Brain microvascular endothelial cell (primary cell): Measurements from ENCODE around the gene LRRC36.

Experiments
- DNase-seq: peaks from one replicate; pipeline ENCODE4 v3.0.0-alpha.2; 2020
- H3K27ac ChIP-seq: fragments of 250-450 bp; sonication (Bioruptor Pico); 2 replicates; pipeline ENCODE4 v1.5.1; 2020; ENCODE audit warnings: mild to moderate bottlenecking, moderate library complexity
- H3K27me3 ChIP-seq: fragments of 250-450 bp; sonication (Bioruptor Pico); replicated peaks from 2 replicates; pipeline ENCODE4 v1.5.1; 2020; ENCODE audit warnings: mild to moderate bottlenecking
- H3K36me3 ChIP-seq: fragments of 250-450 bp; sonication (Bioruptor Pico); replicated peaks from 2 replicates; pipeline ENCODE4 v1.5.1; 2020; ENCODE audit warnings: mild to moderate bottlenecking
- H3K4me3 ChIP-seq: 2 replicates; pipeline ENCODE4 v1.5.1; 2011; ENCODE audit warnings: low read depth, mild to moderate bottlenecking, control low read depth, low read length, moderate library complexity
- in situ Hi-C: cut with HindIII; loops from 2 replicates; pipeline ENCODE4 v1.10.0; 2017; ENCODE audit warnings: low sequenced_read_pairs, low pct_ligation_motif_present
- TF ChIP-seq, protein P1 (sequence below): IDR thresholded peaks from 2 replicates; pipeline ENCODE4 v1.5.1; 2011; ENCODE audit warnings: low read depth, mild to moderate bottlenecking, moderate library complexity, low read length, control low read depth, inconsistent platforms; ENCODE audit errors: missing control alignments

LRRC36 gene

GRCh38 chr16:67417333-67418061 lies 90.9 kb downstream of the LRRC36 start:
- no peak overlapping the region for H3K4me3 ChIP-seq
- no peak overlapping the region for H3K27ac ChIP-seq
- TF ChIP-seq, protein P1, sequence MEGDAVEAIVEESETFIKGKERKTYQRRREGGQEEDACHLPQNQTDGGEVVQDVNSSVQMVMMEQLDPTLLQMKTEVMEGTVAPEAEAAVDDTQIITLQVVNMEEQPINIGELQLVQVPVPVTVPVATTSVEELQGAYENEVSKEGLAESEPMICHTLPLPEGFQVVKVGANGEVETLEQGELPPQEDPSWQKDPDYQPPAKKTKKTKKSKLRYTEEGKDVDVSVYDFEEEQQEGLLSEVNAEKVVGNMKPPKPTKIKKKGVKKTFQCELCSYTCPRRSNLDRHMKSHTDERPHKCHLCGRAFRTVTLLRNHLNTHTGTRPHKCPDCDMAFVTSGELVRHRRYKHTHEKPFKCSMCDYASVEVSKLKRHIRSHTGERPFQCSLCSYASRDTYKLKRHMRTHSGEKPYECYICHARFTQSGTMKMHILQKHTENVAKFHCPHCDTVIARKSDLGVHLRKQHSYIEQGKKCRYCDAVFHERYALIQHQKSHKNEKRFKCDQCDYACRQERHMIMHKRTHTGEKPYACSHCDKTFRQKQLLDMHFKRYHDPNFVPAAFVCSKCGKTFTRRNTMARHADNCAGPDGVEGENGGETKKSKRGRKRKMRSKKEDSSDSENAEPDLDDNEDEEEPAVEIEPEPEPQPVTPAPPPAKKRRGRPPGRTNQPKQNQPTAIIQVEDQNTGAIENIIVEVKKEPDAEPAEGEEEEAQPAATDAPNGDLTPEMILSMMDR, result no peak
- H3K27me3 ChIP-seq, result no peaks in the 10 kb centered on the region
- no peaks in the 10 kb centered on the region for H3K36me3 ChIP-seq
- no peak for DNase-seq
- in situ Hi-C loops, result no loop called here

GRCh38 chr16:67419502-67419901 lies 92.9 kb downstream of the LRRC36 start:
- in situ Hi-C loops, result no loop called here
- TF ChIP-seq, protein P1, result no peak
- peaks cover 2% of the 10 kb centered on the region for H3K27me3 ChIP-seq
- no peaks in the 10 kb centered on the region for H3K36me3 ChIP-seq
- no peak for DNase-seq
- H3K4me3 ChIP-seq, result no peak overlapping the region
- H3K27ac ChIP-seq, result no peak overlapping the region

DNA sequence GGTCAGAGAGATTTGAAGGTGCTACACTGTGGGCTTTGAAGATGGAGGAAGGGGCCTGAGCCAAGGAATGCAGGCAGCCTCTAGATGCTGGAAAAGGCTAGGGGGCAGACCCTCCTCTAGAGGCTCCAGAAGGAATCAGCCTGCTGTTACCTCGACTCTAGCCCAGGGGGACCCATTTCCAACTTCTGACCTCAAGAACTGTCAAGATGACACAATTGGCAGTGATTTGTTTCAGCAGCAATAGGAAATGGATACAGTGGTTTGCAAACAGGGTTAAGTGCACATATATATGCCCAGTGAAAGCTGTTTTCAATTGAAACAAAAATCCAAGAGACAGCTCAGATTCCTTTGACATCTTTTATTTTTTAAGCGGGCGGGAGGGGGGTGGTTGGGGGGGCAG lies 93.3 kb downstream of the LRRC36 start:
- TF ChIP-seq, protein P1, result peak; percentile 4
- Histone ChIP-seq H3K36me3 (no peaks in the 10 kb centered on the region), H3K27ac (no peak overlapping the region), H3K27me3 (peaks cover 4% of the 10 kb centered on the region), H3K4me3 (no peak overlapping the region)
- in situ Hi-C loops, result no loop called here
- no peak for DNase-seq

DNA sequence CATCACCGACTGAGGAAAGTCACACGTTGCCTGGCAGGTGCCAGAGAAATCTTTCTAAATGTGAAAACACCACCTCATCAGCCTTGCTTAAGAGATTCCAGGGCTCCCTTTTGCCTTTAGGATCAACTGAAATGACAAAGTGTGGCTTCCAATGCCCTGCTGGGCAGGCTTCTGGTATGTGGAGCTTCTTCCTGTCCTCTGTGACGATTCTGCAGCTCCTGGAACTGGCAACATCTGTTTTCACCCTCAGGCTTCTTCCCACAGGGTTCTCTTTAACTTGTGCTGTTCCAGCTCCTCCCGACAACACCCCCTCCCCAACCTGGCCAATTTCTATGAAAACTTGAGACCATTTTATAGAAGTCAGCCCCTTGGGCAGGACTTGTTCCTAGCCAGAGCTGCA lies 94.4 kb downstream of the LRRC36 start:
- Histone ChIP-seq H3K27ac (no peak overlapping the region), H3K36me3 (no peaks in the 10 kb centered on the region), H3K4me3 (no peak overlapping the region), H3K27me3 (peaks cover 14% of the 10 kb centered on the region)
- in situ Hi-C loops, result no loop called here
- no peak for DNase-seq
- TF ChIP-seq, protein P1, result no peak

DNA sequence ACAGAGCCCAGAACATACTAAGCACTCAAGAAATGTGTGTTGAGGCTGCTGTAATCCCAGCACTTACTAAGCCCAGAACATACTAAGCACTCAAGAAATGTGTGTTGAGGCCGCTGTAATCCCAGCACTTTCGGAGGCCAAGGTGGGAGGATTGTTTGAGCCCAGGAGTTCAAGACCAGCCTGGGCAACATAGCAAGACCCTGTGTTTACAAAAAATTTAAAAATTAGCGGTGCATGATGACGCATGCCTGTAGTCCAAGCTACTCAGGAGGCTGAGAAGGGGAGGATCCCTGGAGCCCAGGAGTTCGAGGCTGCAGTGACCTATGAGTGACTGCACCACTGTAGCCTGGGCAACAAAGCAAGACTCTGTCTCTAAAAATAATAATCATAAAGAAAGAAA lies 96.4 kb downstream of the LRRC36 start:
- Histone ChIP-seq H3K4me3 (no peak overlapping the region), H3K27me3 (peaks cover 19% of the 10 kb centered on the region), H3K27ac (no peak overlapping the region), H3K36me3 (no peaks in the 10 kb centered on the region)
- in situ Hi-C loops, result no loop called here
- DNase-seq, result no peak
- TF ChIP-seq, protein P1, result no peak

- Histone ChIP-seq H3K36me3 (no peaks in the 10 kb centered on the region), H3K27me3 (peaks cover 19% of the 10 kb centered on the region), H3K27ac (no peak overlapping the region), H3K4me3 (no peak overlapping the region)
- in situ Hi-C loops, result no loop called here
- TF ChIP-seq, protein P1, result no peak
- no peak for DNase-seq
Measured at GRCh38 chr16:67423611-67424260, 97.1 kb downstream of the LRRC36 start.
